ENCODE results near the gene TRIO. TPM values are rescaled to one million over a fixed set of nuclear protein-coding genes. Genes with fewer than 3 reads are reported as not detected.

Gene TRIO
- total RNA-seq, 1 experiment from 2014 or later = 99.8 TPM

DNA sequence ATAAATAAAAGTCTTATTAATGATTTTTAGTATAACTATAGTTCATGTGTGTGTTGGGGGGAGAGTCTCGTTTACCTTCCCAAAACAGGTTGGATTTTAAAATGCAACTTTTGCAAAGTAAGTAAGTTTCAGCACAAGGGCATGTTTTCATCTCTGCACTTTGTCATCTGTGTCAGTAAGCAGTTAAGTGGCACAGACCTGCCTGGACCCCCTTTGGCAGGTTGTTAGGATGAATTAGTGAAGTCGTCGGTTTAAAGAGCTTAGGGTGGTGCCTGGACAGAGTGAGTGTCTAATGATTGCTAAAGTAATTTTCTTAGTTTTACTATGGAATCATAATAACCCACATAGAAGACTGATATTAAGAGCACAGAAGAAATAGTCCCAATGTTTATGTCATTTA is 74.9 kb downstream of the TRIO start:
- no peaks in the 10 kb centered on the region for H3K9me3 ChIP-seq (ENCODE audit: low read depth, low read length, poor library complexity, severe bottlenecking)
- no peaks in the 10 kb centered on the region for H3K27me3 ChIP-seq (replicated peaks; ENCODE audit: insufficient read depth, low read depth, low read length, poor library complexity)
- TF ChIP-seq EZH2 (IDR thresholded peaks at IDR 0.05; ENCODE audit: borderline replicate concordance, low read depth, low read length, poor library complexity, severe bottlenecking) = no peak
- TF ChIP-seq, protein P1, sequence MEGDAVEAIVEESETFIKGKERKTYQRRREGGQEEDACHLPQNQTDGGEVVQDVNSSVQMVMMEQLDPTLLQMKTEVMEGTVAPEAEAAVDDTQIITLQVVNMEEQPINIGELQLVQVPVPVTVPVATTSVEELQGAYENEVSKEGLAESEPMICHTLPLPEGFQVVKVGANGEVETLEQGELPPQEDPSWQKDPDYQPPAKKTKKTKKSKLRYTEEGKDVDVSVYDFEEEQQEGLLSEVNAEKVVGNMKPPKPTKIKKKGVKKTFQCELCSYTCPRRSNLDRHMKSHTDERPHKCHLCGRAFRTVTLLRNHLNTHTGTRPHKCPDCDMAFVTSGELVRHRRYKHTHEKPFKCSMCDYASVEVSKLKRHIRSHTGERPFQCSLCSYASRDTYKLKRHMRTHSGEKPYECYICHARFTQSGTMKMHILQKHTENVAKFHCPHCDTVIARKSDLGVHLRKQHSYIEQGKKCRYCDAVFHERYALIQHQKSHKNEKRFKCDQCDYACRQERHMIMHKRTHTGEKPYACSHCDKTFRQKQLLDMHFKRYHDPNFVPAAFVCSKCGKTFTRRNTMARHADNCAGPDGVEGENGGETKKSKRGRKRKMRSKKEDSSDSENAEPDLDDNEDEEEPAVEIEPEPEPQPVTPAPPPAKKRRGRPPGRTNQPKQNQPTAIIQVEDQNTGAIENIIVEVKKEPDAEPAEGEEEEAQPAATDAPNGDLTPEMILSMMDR (conservative IDR thresholded peaks at IDR 0.05; ENCODE audit: low read depth, low read length) = no peak
- H3K4me1 ChIP-seq (ENCODE audit: insufficient read depth, low read length, poor library complexity, severe bottlenecking) = no peaks in the 10 kb centered on the region
- CTCF ChIA-PET = no interaction called here
- POLR2A ChIA-PET (ENCODE audit: low non-redundant PET) = no interaction called here
- no peak for DNase-seq (ENCODE audit: low spot score)
- no peaks in the 10 kb centered on the region for H3K36me3 ChIP-seq (ENCODE audit: insufficient read depth, low read length, poor library complexity, severe bottlenecking)
- no TSS peak for BruUV-seq (replicated peaks)
- no peak overlapping the region for H3K4me3 ChIP-seq (ENCODE audit: low read depth, low read length, poor library complexity, severe bottlenecking)
- no peak overlapping the region for H3K27ac ChIP-seq (ENCODE audit: low read depth, low read length, poor library complexity, severe bottlenecking)
- intact Hi-C loops (cut with micrococcal nuclease; ENCODE audit: unreplicated experiment) = no loop called here

GRCh38 chr5:14218480-14218879 is 75.3 kb downstream of the TRIO start:
- BruUV-seq (replicated peaks) = no TSS peak
- no peak overlapping the region for H3K4me3 ChIP-seq (ENCODE audit: low read depth, low read length, poor library complexity, severe bottlenecking)
- H3K4me1 ChIP-seq (ENCODE audit: insufficient read depth, low read length, poor library complexity, severe bottlenecking) = peaks cover 2% of the 10 kb centered on the region
- CTCF ChIA-PET = no interaction called here
- H3K27me3 ChIP-seq (replicated peaks; ENCODE audit: insufficient read depth, low read depth, low read length, poor library complexity) = no peaks in the 10 kb centered on the region
- no peak for TF ChIP-seq EZH2 (IDR thresholded peaks at IDR 0.05; ENCODE audit: borderline replicate concordance, low read depth, low read length, poor library complexity, severe bottlenecking)
- TF ChIP-seq, protein P1 (conservative IDR thresholded peaks at IDR 0.05; ENCODE audit: low read depth, low read length) = no peak
- intact Hi-C loops (cut with micrococcal nuclease; ENCODE audit: unreplicated experiment) = no loop called here
- H3K9me3 ChIP-seq (ENCODE audit: low read depth, low read length, poor library complexity, severe bottlenecking) = no peaks in the 10 kb centered on the region
- no peaks in the 10 kb centered on the region for H3K36me3 ChIP-seq (ENCODE audit: insufficient read depth, low read length, poor library complexity, severe bottlenecking)
- DNase-seq (ENCODE audit: low spot score) = no peak
- POLR2A ChIA-PET (ENCODE audit: low non-redundant PET) = no interaction called here
- no peak overlapping the region for H3K27ac ChIP-seq (ENCODE audit: low read depth, low read length, poor library complexity, severe bottlenecking)

DNA sequence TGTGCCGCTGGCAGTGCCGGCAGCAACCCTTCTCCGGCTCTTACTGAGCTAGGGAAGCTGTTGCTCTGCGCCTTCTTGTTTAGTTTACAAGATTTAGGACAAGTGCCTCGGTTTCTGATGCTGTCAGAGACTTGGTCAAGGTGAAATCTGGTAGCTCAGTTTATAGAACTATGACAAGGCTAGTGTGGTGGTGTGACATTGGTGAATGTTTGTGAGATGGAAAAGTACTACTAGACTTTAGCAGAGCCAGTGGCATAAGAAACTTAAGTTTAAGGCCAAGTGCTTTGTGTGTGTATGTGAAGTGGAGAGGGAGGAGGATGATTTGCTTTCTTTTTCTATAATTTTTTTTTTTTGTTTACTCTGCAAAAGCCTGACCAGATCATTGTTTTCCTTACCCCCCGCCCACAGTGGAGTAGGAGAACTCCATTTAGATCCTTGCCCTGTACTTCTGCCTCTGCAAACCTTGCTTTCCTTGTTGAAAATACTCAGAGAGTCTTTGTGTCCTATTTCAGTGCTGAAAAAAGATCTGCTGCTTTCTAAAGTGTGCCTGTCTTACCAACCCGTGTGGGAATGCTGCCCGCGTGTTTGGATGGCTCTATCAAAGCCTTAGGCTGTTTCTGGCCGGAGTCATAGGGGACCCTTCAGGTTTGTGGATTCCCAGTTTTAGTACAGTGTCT is 75.9 kb downstream of the TRIO start:
- Histone ChIP-seq H3K36me3 (ENCODE audit: insufficient read depth, low read length, poor library complexity, severe bottlenecking) (no peaks in the 10 kb centered on the region), H3K9me3 (ENCODE audit: low read depth, low read length, poor library complexity, severe bottlenecking) (no peaks in the 10 kb centered on the region), H3K27me3 (replicated peaks; ENCODE audit: insufficient read depth, low read depth, low read length, poor library complexity) (no peaks in the 10 kb centered on the region), H3K27ac (ENCODE audit: low read depth, low read length, poor library complexity, severe bottlenecking) (no peak overlapping the region), H3K4me3 (ENCODE audit: low read depth, low read length, poor library complexity, severe bottlenecking) (no peak overlapping the region), H3K4me1 (ENCODE audit: insufficient read depth, low read length, poor library complexity, severe bottlenecking) (peaks cover 5% of the 10 kb centered on the region)
- CTCF ChIA-PET = no interaction called here
- TF ChIP-seq, protein P1 (conservative IDR thresholded peaks at IDR 0.05; ENCODE audit: low read depth, low read length) = no peak
- TF ChIP-seq EZH2 (IDR thresholded peaks at IDR 0.05; ENCODE audit: borderline replicate concordance, low read depth, low read length, poor library complexity, severe bottlenecking) = no peak
- BruUV-seq (replicated peaks) = no TSS peak
- no peak for DNase-seq (ENCODE audit: low spot score)
- intact Hi-C loops (cut with micrococcal nuclease; ENCODE audit: unreplicated experiment) = no loop called here
- POLR2A ChIA-PET (ENCODE audit: low non-redundant PET) = no interaction called here

All from A673 (cell line).